Fibroblast of lung (primary cell): Measurements from ENCODE around the gene ISYNA1. TPM values are rescaled to one million over a fixed set of nuclear protein-coding genes. Genes with fewer than 3 reads are reported as not detected.

Source experiments
- DNase-seq, 2 donors: peaks; one replicate each; pipeline versions ENCODE4 v3.0.0 to v3.0.0-alpha.2; 2010; ENCODE audit warnings: low read depth in 2 of 2
- H2AFZ ChIP-seq: 2 replicates; pipeline ENCODE4 v1.5.1; 2012; ENCODE audit warnings: low read length, control low read depth, inconsistent platforms
- H3K27ac ChIP-seq: 2 replicates; pipeline ENCODE4 v1.5.1; 2011; ENCODE audit warnings: low read length, control low read depth; ENCODE audit not compliant: insufficient read depth
- H3K27me3 ChIP-seq: 2 replicates; pipeline ENCODE4 v1.5.1; 2011; ENCODE audit warnings: mild to moderate bottlenecking, low read length; ENCODE audit not compliant: control insufficient read depth, insufficient read depth
- H3K36me3 ChIP-seq: 2 replicates; pipeline ENCODE4 v1.5.1; 2011; ENCODE audit warnings: low read length; ENCODE audit not compliant: control insufficient read depth, insufficient read depth
- H3K4me1 ChIP-seq: 2 replicates; pipeline ENCODE4 v1.5.1; 2011; ENCODE audit warnings: low read length; ENCODE audit not compliant: control insufficient read depth, insufficient read depth; ENCODE audit errors: extremely low read depth
- H3K4me2 ChIP-seq: 2 replicates; pipeline ENCODE4 v1.5.1; 2011; ENCODE audit warnings: low read length, control low read depth; ENCODE audit not compliant: insufficient read depth; ENCODE audit errors: extremely low read depth
- H3K4me3 ChIP-seq, 4 experiments: fragments of 200-600 bp in 1 of 4; sonication (generic) in 1 of 4; replicated peaks in 1 of 4; 2 replicates each; pipeline ENCODE4 v1.5.1; 2011 to 2016; ENCODE audit warnings: low read length in 4 of 4, low read depth in 3 of 4, mild to moderate bottlenecking in 3 of 4, control low read depth in 2 of 4, inconsistent platforms in 1 of 4, mixed read lengths in 1 of 4; ENCODE audit not compliant: insufficient read depth in 1 of 4; ENCODE audit errors: control extremely low read depth in 1 of 4
- H3K79me2 ChIP-seq: 2 replicates; pipeline ENCODE4 v1.5.1; 2012; ENCODE audit warnings: mild to moderate bottlenecking, low read length, inconsistent platforms; ENCODE audit not compliant: control insufficient read depth, insufficient read depth
- H3K9ac ChIP-seq: 2 replicates; pipeline ENCODE4 v1.5.1; 2011; ENCODE audit warnings: mild to moderate bottlenecking, low read length, control low read depth; ENCODE audit not compliant: insufficient read depth
- H3K9me3 ChIP-seq: 2 replicates; pipeline ENCODE4 v1.5.1; 2012; ENCODE audit warnings: low read depth, low read length; ENCODE audit not compliant: control insufficient read depth, insufficient read depth
- H4K20me1 ChIP-seq: 2 replicates; pipeline ENCODE4 v1.5.1; 2011; ENCODE audit warnings: low read length; ENCODE audit not compliant: control insufficient read depth, insufficient read depth; ENCODE audit errors: extremely low read depth
- EZH2 ChIP-seq: IDR thresholded peaks from 2 replicates; pipeline ENCODE4 v1.5.1; 2012; ENCODE audit warnings: low read length, control low read depth, mild to moderate bottlenecking; ENCODE audit errors: missing control alignments
- polyA plus RNA-seq, 2 donors: library from polyadenylated mRNA; depleted of rRNA in 1 of 2; stranded (reverse) in 1 of 2; unstranded in 1 of 2; fragments of >200 nt; gene quantifications; 2 replicates each; pipeline ENCODE4 v1.2.1, GENCODE V29; 2011 to 2012; ENCODE audit warnings: missing spikeins in 1 of 2
- total RNA-seq: library from RNA; depleted of rRNA; stranded (reverse); fragments of >200 nt; gene quantifications from 2 replicates; pipeline ENCODE4 v1.2.1, GENCODE V29; 2014
- TF ChIP-seq, protein P1 (sequence below), 2 donors: IDR thresholded peaks in 1 of 2; conservative IDR thresholded peaks in 1 of 2; 1 replicate in 1 of 2; 2 replicates in 1 of 2; pipeline ENCODE4 v1.5.1; 2011 to 2012; ENCODE audit warnings: low read length in 2 of 2, control low read depth in 1 of 2, inconsistent platforms in 1 of 2, low read depth in 1 of 2, mild to moderate bottlenecking in 1 of 2

Gene ISYNA1
- total and polyA plus RNA-seq, 2 donors (not counting 1 experiment from before 2014, with no cell fraction given) = 10.3 to 25.6 TPM

- peaks cover 71% of the 10 kb centered on the region for H3K79me2 ChIP-seq
- H4K20me1 ChIP-seq = no peaks in the 10 kb centered on the region
- no peaks in the 10 kb centered on the region for H3K9me3 ChIP-seq
- TF ChIP-seq EZH2 = no peak
- TF ChIP-seq, protein P1, sequence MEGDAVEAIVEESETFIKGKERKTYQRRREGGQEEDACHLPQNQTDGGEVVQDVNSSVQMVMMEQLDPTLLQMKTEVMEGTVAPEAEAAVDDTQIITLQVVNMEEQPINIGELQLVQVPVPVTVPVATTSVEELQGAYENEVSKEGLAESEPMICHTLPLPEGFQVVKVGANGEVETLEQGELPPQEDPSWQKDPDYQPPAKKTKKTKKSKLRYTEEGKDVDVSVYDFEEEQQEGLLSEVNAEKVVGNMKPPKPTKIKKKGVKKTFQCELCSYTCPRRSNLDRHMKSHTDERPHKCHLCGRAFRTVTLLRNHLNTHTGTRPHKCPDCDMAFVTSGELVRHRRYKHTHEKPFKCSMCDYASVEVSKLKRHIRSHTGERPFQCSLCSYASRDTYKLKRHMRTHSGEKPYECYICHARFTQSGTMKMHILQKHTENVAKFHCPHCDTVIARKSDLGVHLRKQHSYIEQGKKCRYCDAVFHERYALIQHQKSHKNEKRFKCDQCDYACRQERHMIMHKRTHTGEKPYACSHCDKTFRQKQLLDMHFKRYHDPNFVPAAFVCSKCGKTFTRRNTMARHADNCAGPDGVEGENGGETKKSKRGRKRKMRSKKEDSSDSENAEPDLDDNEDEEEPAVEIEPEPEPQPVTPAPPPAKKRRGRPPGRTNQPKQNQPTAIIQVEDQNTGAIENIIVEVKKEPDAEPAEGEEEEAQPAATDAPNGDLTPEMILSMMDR (conservative IDR thresholded peaks at IDR 0.05 in 1 of 2, IDR thresholded peaks at IDR 0.05 in 1 of 2; ENCODE audit: low read depth in 1 of 2, low read length in 2 of 2) = no peak
- peaks cover 17% of the 10 kb centered on the region for H3K4me1 ChIP-seq
- peak; percentile 81 to 84 for DNase-seq
- H3K27me3 ChIP-seq = no peaks in the 10 kb centered on the region
- peak overlapping the region; percentile 11 for H3K4me2 ChIP-seq
- H3K9ac ChIP-seq = peak overlapping the region; percentile 39
- no peak overlapping the region for H2AFZ ChIP-seq
- no peak overlapping the region for H3K4me3 ChIP-seq
- H3K27ac ChIP-seq = peak overlapping the region; percentile 87
- no peaks in the 10 kb centered on the region for H3K36me3 ChIP-seq
These were observed 40.8 kb upstream of the ISYNA1 start for GRCh38 chr19:18478545-18479311.

DNA sequence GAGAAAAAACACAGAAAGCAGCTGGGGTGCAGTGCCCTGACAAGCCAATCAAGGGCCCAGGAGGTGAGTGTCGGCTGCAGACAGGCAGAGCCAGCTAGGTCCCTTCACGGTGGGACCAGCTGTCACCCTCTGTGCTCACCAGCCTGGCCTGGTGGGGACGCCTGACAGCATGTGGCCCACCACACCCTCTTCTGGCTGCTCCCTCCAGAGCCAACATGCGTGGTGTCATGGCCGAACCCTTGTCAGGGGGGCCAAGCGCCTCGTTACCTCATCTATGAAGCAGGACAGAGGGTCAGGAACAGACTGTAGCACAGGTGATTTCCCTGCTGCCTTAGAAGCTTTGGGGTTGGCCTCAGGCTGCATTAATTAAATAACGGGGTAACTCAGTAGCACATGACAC is 40.0 kb upstream of the ISYNA1 start:
- Histone ChIP-seq H3K79me2 (peaks cover 64% of the 10 kb centered on the region), H4K20me1 (no peaks in the 10 kb centered on the region), H3K4me3 (no peak overlapping the region), H3K4me2 (no peak overlapping the region), H3K4me1 (peaks cover 17% of the 10 kb centered on the region), H3K9me3 (no peaks in the 10 kb centered on the region), H3K9ac (no peak overlapping the region), H3K36me3 (no peaks in the 10 kb centered on the region), H3K27ac (peak overlapping the region; percentile 87), H2AFZ (no peak overlapping the region), H3K27me3 (no peaks in the 10 kb centered on the region)
- no peak for DNase-seq
- TF ChIP-seq, protein P1 (conservative IDR thresholded peaks at IDR 0.05 in 1 of 2, IDR thresholded peaks at IDR 0.05 in 1 of 2; ENCODE audit: low read depth in 1 of 2, low read length in 2 of 2) = no peak
- TF ChIP-seq EZH2 = no peak

- Histone ChIP-seq H3K4me2 (no peak overlapping the region), H3K4me1 (peaks cover 17% of the 10 kb centered on the region), H3K9ac (no peak overlapping the region), H4K20me1 (no peaks in the 10 kb centered on the region), H3K27me3 (no peaks in the 10 kb centered on the region), H3K36me3 (peaks cover 2% of the 10 kb centered on the region), H3K79me2 (peaks cover 61% of the 10 kb centered on the region), H3K9me3 (no peaks in the 10 kb centered on the region), H3K27ac (no peak overlapping the region), H3K4me3 (no peak overlapping the region), H2AFZ (no peak overlapping the region)
- TF ChIP-seq EZH2 = no peak
- TF ChIP-seq, protein P1 (conservative IDR thresholded peaks at IDR 0.05 in 1 of 2, IDR thresholded peaks at IDR 0.05 in 1 of 2; ENCODE audit: low read depth in 1 of 2, low read length in 2 of 2) = no peak
- DNase-seq = no peak
These were observed 39.3 kb upstream of the ISYNA1 start for GRCh38 chr19:18477042-18477779.
